K562 (cell line): Measurements from ENCODE around the gene WASL. TPM values are rescaled to one million over a fixed set of nuclear protein-coding genes. Genes with fewer than 3 reads are reported as not detected.

ENCODE experiments used
- ATAC-seq: fragments of 200-7000 bp; cut with Tn5 transposase; 3 replicates; pipeline ENCODE4 v1.9.1; 2020; ENCODE audit warnings: moderate library complexity
- BruUV-seq: library from RNA; stranded (reverse); fragments of 400-500 nt; replicated peaks from 2 replicates; lab custom pipeline; 2021; lab: Mats Ljungman, UMichigan
- CTCF ChIA-PET: fragments of 300-600 bp; formaldehyde crosslinking; extraction: SDS; loops from one replicate; lab custom pipeline; 2021; ENCODE audit warnings: low intra/inter-chr PET ratio; lab: Yijun Ruan, JAX
- POLR2A ChIA-PET: fragments of 300-600, 350-650 bp; sonication (Branson Sonifier 250); formaldehyde crosslinking; extraction: SDS; loops from one replicate; lab custom pipeline; 2021; ENCODE audit warnings: antibody characterized with exemption, inconsistent platforms; lab: Yijun Ruan, JAX
- DNase-seq, 4 experiments: peaks; one replicate each; pipeline versions ENCODE4 v3.0.0 to v3.0.0-alpha.2; 2011 to 2018; ENCODE audit warnings: low spot score in 3 of 4, mixed read lengths in 3 of 4; ENCODE audit errors: extremely low read depth in 1 of 4
- FAIRE-seq: peaks from 2 replicates; lab custom pipeline; 2011; peaks lifted over from hg19 to GRCh38; lab: Jason Lieb, UNC
- H2AFZ ChIP-seq: 2 replicates; pipeline ENCODE4 v1.6.0; 2011; ENCODE audit warnings: low read depth, low read length, control low read depth, inconsistent platforms
- H3K27ac ChIP-seq: fragments of 200-600 bp; 3 replicates; pipeline ENCODE4 v1.8.0; 2011; ENCODE audit warnings: low read depth, mild to moderate bottlenecking, control low read depth, inconsistent platforms, low read length, moderate library complexity, mixed read lengths; ENCODE audit errors: extremely low read depth
- H3K27me3 ChIP-seq, 2 experiments: fragments of 300-600 bp in 1 of 2; 2 replicates in 1 of 2; 3 replicates in 1 of 2; pipeline versions ENCODE4 v1.6.0 to v1.8.0; 2011; ENCODE audit warnings: inconsistent platforms in 2 of 2, low read length in 2 of 2, mild to moderate bottlenecking in 1 of 2, mixed read lengths in 1 of 2, moderate library complexity in 1 of 2; ENCODE audit not compliant: control insufficient read depth in 2 of 2, insufficient read depth in 2 of 2
- H3K36me3 ChIP-seq: fragments of 300-600 bp; 3 replicates; pipeline ENCODE4 v1.8.0; 2011; ENCODE audit warnings: mild to moderate bottlenecking, low read length, inconsistent platforms; ENCODE audit not compliant: control insufficient read depth, insufficient read depth
- H3K4me1 ChIP-seq, 2 experiments: fragments of 200-600 bp in 1 of 2; replicated peaks in 1 of 2; 2 replicates in 1 of 2; 3 replicates in 1 of 2; pipeline versions ENCODE4 v1.5.1 to v1.8.0; 2011; ENCODE audit warnings: inconsistent platforms in 2 of 2, low read length in 2 of 2, mild to moderate bottlenecking in 1 of 2, mixed read lengths in 1 of 2, moderate library complexity in 1 of 2; ENCODE audit not compliant: control insufficient read depth in 2 of 2, insufficient read depth in 2 of 2
- H3K4me2 ChIP-seq: 2 replicates; pipeline ENCODE4 v1.6.1; 2011; ENCODE audit warnings: low read length, control low read depth, inconsistent platforms, mixed read lengths; ENCODE audit not compliant: insufficient read depth
- H3K4me3 ChIP-seq: fragments of 200-600 bp; sonication (generic), shearing (Covaris generic); 2 replicates; pipeline ENCODE4 v1.5.1; 2016; ENCODE audit warnings: control low read depth, inconsistent platforms
- H3K79me2 ChIP-seq: fragments of 200-600 bp; 3 replicates; pipeline ENCODE4 v1.8.0; 2011; ENCODE audit warnings: low read length, inconsistent platforms; ENCODE audit not compliant: control insufficient read depth, insufficient read depth
- H3K9ac ChIP-seq, 2 experiments: 2 replicates each; pipeline versions ENCODE4 v1.6.0 to v1.6.1; 2011; ENCODE audit warnings: low read depth in 2 of 2, low read length in 2 of 2, control low read depth in 1 of 2, inconsistent platforms in 1 of 2, mild to moderate bottlenecking in 1 of 2, mixed read lengths in 1 of 2; ENCODE audit not compliant: insufficient read depth in 1 of 2
- H3K9me1 ChIP-seq: one replicate; pipeline ENCODE4 v1.6.0; 2011; ENCODE audit warnings: inconsistent platforms, mild to moderate bottlenecking, low read length, moderate library complexity; ENCODE audit not compliant: control insufficient read depth, insufficient read depth
- H3K9me3 ChIP-seq: replicated peaks from 2 replicates; pipeline ENCODE4 v1.5.1; 2011; ENCODE audit warnings: low read depth, low read length, inconsistent platforms; ENCODE audit not compliant: control insufficient read depth, insufficient read depth
- H4K20me1 ChIP-seq: replicated peaks from 2 replicates; pipeline ENCODE4 v1.6.1; 2011; ENCODE audit warnings: low read length, inconsistent platforms, mixed read lengths; ENCODE audit not compliant: control insufficient read depth, insufficient read depth
- ARID1B ChIP-seq: fragments of 450-650 bp; IDR thresholded peaks from 2 replicates; pipeline ENCODE4 v1.6.1; 2016; ENCODE audit warnings: antibody characterized with exemption, mild to moderate bottlenecking, inconsistent platforms
- DNMT1 ChIP-seq: fragments of 450-650 bp; IDR thresholded peaks from 2 replicates; pipeline ENCODE4 v1.6.1; 2016; ENCODE audit warnings: antibody characterized with exemption, mild to moderate bottlenecking
- FOXA1 ChIP-seq: fragments of 450-650 bp; IDR thresholded peaks from 2 replicates; pipeline ENCODE4 v1.6.1; 2016; ENCODE audit warnings: mild to moderate bottlenecking, borderline replicate concordance
- SMARCC2 ChIP-seq: fragments of 450-650 bp; IDR thresholded peaks from 2 replicates; pipeline ENCODE4 v1.6.1; 2017; ENCODE audit warnings: antibody characterized with exemption, moderate library complexity, mild to moderate bottlenecking, low read depth
- SOX6 ChIP-seq: fragments of 450-650 bp; IDR thresholded peaks from 2 replicates; pipeline ENCODE4 v1.6.1; 2014; ENCODE audit warnings: mild to moderate bottlenecking
- STAG1 ChIP-seq: sonication (generic); formaldehyde crosslinking; IDR thresholded peaks from 2 replicates; pipeline ENCODE4 v1.5.0; 2020; ENCODE audit warnings: missing genetic modification reagents, borderline replicate concordance
- STAT5A ChIP-seq: IDR thresholded peaks from 2 replicates; pipeline ENCODE4 v1.6.1; 2012; ENCODE audit warnings: low read length, inconsistent platforms, borderline replicate concordance
- WGBS: fragments of 100-300 bp; shearing (Covaris generic); methylation state at CpG from one replicate; pipeline ENCODE4 v1.1.6; 2016; ENCODE audit warnings: low coverage, mixed read lengths; ENCODE audit not compliant: insufficient coverage; ENCODE audit errors: missing lambda C conversion rate; 5-methylcytosine and 5-hydroxymethylcytosine counted together
- in situ Hi-C: fragments of 300-500 bp; cut with MboI; formaldehyde crosslinking; loops from 4 replicates; pipeline ENCODE4 v1.15.0; 2018; ENCODE audit warnings: inconsistent platforms, mixed read lengths
- intact Hi-C: fragments of 100-400 bp; cut with micrococcal nuclease; formaldehyde crosslinking; loops from 2 replicates; pipeline ENCODE4 v1.14.2; 2022
- polyA plus RNA-seq, 8 experiments: library from polyadenylated mRNA; depleted of rRNA in 4 of 8; stranded (reverse) in 5 of 8; unstranded in 3 of 8; fragments of >200 nt; fragmentation: Nextera tagmentation in 2 of 8; fragmentation: Illumina TruSeq in 1 of 8; extraction: Ambion mirVana in 2 of 8; extraction: Trizol in 1 of 8; gene quantifications; 2 replicates each; pipeline versions ENCODE4 v1.2.1 to v1.2.3, GENCODE V29; 2011 to 2014; ENCODE audit warnings: inconsistent platforms in 1 of 8, missing spikeins in 1 of 8
- total RNA-seq, 7 experiments: library from RNA; depleted of rRNA in 6 of 7; stranded (reverse); fragments of >200 nt in 6 of 7; fragmentation: Illumina TruSeq in 2 of 7; extraction: Trizol in 2 of 7; gene quantifications; 2 replicates each; pipeline versions ENCODE4 v1.2.1 to v1.2.3, GENCODE V29; 2011 to 2021; ENCODE audit warnings: low replicate concordance in 1 of 7
- TF ChIP-seq, protein P1 (sequence below): fragments of 450-650 bp; IDR thresholded peaks from 2 replicates; pipeline ENCODE4 v1.6.1; 2018; ENCODE audit warnings: mild to moderate bottlenecking, low read depth; ENCODE audit not compliant: partially characterized antibody

WASL gene
- total and polyA plus RNA-seq, 9 of the 15 experiments (the other 6 are each of a cell fraction or from before 2014, with no cell fraction given): 3.2 to 13.9 (median 8.3) TPM

DNA sequence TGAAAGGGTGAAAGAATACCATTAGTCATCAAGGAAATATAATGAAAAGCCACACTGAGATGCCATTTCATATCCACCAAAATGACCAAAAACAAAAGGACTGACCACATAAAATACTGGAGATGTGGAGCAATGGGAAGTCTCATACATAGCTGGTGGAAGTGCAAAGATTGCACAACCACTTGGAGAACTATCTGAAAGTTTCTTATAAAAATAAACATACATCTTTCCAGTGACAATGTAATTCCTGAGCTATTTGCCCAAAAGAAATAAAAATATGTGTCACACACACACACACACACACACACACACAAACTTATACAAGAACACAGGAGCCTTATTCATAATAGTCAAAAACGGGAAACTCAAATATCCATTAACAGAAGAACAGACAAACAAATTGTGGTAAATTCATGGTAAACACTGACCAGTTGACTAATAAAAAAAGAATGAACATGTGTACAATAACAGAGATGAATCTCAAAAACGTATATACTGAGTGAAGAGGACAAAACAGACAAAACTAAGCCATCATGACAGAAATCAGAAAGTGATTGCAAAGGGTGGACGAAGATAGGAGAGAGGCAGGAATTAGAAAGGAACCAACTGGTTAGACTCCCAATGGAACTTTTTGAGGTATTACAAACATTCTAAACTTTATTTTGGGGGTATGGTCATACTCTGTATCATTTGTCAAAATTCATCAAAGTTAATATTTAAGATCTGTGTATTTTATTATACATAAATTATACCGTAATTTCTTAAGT is 21.5 kb downstream of the WASL start (continued):
- peak; percentile 34 for TF ChIP-seq ARID1B
- TF ChIP-seq DNMT1: no peak

- TF ChIP-seq STAT5A: no peak
- TF ChIP-seq, protein P1, sequence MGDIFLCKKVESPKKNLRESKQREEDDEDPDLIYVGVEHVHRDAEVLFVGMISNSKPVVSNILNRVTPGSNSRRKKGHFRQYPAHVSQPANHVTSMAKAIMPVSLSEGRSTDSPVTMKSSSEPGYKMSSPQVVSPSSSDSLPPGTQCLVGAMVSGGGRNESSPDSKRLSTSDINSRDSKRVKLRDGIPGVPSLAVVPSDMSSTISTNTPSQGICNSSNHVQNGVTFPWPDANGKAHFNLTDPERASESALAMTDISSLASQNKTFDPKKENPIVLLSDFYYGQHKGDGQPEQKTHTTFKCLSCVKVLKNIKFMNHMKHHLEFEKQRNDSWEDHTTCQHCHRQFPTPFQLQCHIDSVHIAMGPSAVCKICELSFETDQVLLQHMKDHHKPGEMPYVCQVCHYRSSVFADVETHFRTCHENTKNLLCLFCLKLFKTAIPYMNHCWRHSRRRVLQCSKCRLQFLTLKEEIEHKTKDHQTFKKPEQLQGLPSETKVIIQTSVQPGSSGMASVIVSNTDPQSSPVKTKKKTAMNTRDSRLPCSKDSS: no peak
- TF ChIP-seq SMARCC2: no peak
- no peak for TF ChIP-seq SOX6
- TF ChIP-seq STAG1: no peak
- TF ChIP-seq FOXA1: no peak
- no peak overlapping the region; a peak in 1 of 4 replicates for H3K9ac ChIP-seq
- H3K9me3 ChIP-seq: no peaks in the 10 kb centered on the region
- ChIA-PET CTCF (no interaction called here), POLR2A (interaction anchor here (2.1 kb wide), 1 partner anchor 8 kb away, joined by 11 read pairs; no protein-coding TSS in a partner anchor)
- peaks cover 100% of the 10 kb centered on the region for H3K79me2 ChIP-seq
- FAIRE-seq: no peak
- no peak overlapping the region for H2AFZ ChIP-seq
- no peak for ATAC-seq
- H4K20me1 ChIP-seq: 0 out of 2 replicates have a peak, but pooled peaks cover 2% of the 10 kb centered on the region
- H3K27ac ChIP-seq: peak overlapping the region; percentile 1; the same call in 1 of the 3 replicates
- in situ Hi-C loops (no loop called here), intact Hi-C loops (loop anchor here (5.0 kb wide), 1 partner anchor 1842 kb away; no protein-coding TSS in a partner anchor)
- BruUV-seq: no TSS peak
- no peaks in the 10 kb centered on the region for H3K9me1 ChIP-seq
- H3K4me1 ChIP-seq: peaks cover 9 to 13% of the 10 kb centered on the region in 2 experiments; a peak in 4 of 5 replicates
- no peaks in the 10 kb centered on the region for H3K27me3 ChIP-seq
- no peak for DNase-seq
- WGBS: 19% methylated on average over 1 of the region's 1 CpG
- H3K4me2 ChIP-seq: no peak overlapping the region
- H3K36me3 ChIP-seq: no peaks in the 10 kb centered on the region
- H3K4me3 ChIP-seq: no peak overlapping the region
Observed at GRCh38 chr7:123725586-123726171, 23.1 kb downstream of the WASL start.
